IMR-90 (cell line): ENCODE results near the gene ERMP1.

Experiments
- BHLHE40 ChIP-seq: fragments of 150-350 bp; IDR thresholded peaks from 2 replicates; pipeline ENCODE4 v1.6.1; 2016; ENCODE audit warnings: mild to moderate bottlenecking, low read depth, low read length
- CEBPB ChIP-seq: IDR thresholded peaks from 2 replicates; pipeline ENCODE4 v1.6.1; 2012; ENCODE audit warnings: low read depth, low read length, improper control_type of control experiment
- CHD1 ChIP-seq: IDR thresholded peaks from 2 replicates; pipeline ENCODE4 v1.6.1; 2012; ENCODE audit warnings: low read depth, low read length, improper control_type of control experiment
- FOS ChIP-seq: fragments of 150-350 bp; IDR thresholded peaks from 2 replicates; pipeline ENCODE4 v1.6.1; 2016; ENCODE audit warnings: low read depth, low read length
- MAFK ChIP-seq: IDR thresholded peaks from 2 replicates; pipeline ENCODE4 v1.6.1; 2012; ENCODE audit warnings: low read depth, low read length, improper control_type of control experiment
- MAZ ChIP-seq: IDR thresholded peaks from 2 replicates; pipeline ENCODE4 v1.6.1; 2012; ENCODE audit warnings: low read depth, mild to moderate bottlenecking, low read length, improper control_type of control experiment, moderate library complexity, borderline replicate concordance
- MXI1 ChIP-seq: IDR thresholded peaks from 2 replicates; pipeline ENCODE4 v1.6.1; 2012; ENCODE audit warnings: low read depth, mild to moderate bottlenecking, low read length, moderate library complexity, borderline replicate concordance
- NFE2L2 ChIP-seq: fragments of 150-350 bp; IDR thresholded peaks from 2 replicates; pipeline ENCODE4 v1.6.1; 2016; ENCODE audit warnings: low read depth, mild to moderate bottlenecking, low read length
- POLR2A ChIP-seq: IDR thresholded peaks from 2 replicates; pipeline ENCODE4 v1.6.1; 2012; ENCODE audit warnings: mild to moderate bottlenecking, low read depth, low read length
- RAD21 ChIP-seq: IDR thresholded peaks from 2 replicates; pipeline ENCODE4 v1.6.1; 2012; ENCODE audit warnings: low read length, improper control_type of control experiment
- RFX5 ChIP-seq: IDR thresholded peaks from 2 replicates; pipeline ENCODE4 v1.8.0; 2012; ENCODE audit warnings: low read depth, mild to moderate bottlenecking, low read length, moderate library complexity
- SMC3 ChIP-seq: fragments of 150-350 bp; IDR thresholded peaks from 2 replicates; pipeline ENCODE4 v1.6.1; 2016; ENCODE audit warnings: low read depth, mild to moderate bottlenecking, antibody characterized with exemption, low read length, moderate library complexity
- TF ChIP-seq, protein P1 (sequence below): conservative IDR thresholded peaks from 2 replicates; pipeline ENCODE4 v1.5.1; 2012; ENCODE audit warnings: mild to moderate bottlenecking, low read depth, low read length, improper control_type of control experiment
- TF ChIP-seq, protein P2 (sequence below): fragments of 150-350 bp; IDR thresholded peaks from 2 replicates; pipeline ENCODE4 v1.6.1; 2017; ENCODE audit warnings: mild to moderate bottlenecking, antibody characterized with exemption, low read length, low read depth

DNA sequence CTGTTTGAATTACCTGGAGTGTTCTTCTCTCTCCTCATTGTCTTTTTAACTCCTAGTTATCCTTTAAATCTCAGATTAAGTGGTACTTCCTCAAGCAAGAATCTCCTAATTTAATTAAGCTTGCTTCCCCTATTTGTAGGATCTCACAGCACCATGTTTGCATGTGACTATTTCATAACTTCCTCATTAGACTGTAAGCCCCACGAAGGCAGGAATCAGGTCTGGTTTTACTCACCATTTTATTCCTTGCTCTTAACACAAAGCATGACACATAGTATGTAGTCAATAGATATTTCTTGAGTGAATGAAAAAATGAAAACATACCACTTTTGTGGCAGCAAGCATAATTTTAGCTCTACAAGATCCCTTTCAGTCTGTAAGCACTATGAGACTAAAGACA lies 1.3 kb upstream of the ERMP1 start:
- TF ChIP-seq, protein P1, sequence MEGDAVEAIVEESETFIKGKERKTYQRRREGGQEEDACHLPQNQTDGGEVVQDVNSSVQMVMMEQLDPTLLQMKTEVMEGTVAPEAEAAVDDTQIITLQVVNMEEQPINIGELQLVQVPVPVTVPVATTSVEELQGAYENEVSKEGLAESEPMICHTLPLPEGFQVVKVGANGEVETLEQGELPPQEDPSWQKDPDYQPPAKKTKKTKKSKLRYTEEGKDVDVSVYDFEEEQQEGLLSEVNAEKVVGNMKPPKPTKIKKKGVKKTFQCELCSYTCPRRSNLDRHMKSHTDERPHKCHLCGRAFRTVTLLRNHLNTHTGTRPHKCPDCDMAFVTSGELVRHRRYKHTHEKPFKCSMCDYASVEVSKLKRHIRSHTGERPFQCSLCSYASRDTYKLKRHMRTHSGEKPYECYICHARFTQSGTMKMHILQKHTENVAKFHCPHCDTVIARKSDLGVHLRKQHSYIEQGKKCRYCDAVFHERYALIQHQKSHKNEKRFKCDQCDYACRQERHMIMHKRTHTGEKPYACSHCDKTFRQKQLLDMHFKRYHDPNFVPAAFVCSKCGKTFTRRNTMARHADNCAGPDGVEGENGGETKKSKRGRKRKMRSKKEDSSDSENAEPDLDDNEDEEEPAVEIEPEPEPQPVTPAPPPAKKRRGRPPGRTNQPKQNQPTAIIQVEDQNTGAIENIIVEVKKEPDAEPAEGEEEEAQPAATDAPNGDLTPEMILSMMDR = no peak
- no peak for TF ChIP-seq POLR2A
- TF ChIP-seq MAZ = no peak
- no peak for TF ChIP-seq CEBPB
- TF ChIP-seq, protein P2, sequence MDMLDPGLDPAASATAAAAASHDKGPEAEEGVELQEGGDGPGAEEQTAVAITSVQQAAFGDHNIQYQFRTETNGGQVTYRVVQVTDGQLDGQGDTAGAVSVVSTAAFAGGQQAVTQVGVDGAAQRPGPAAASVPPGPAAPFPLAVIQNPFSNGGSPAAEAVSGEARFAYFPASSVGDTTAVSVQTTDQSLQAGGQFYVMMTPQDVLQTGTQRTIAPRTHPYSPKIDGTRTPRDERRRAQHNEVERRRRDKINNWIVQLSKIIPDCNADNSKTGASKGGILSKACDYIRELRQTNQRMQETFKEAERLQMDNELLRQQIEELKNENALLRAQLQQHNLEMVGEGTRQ = no peak
- no peak for TF ChIP-seq BHLHE40
- TF ChIP-seq NFE2L2 = no peak
- no peak for TF ChIP-seq RAD21
- TF ChIP-seq MAFK = no peak
- TF ChIP-seq SMC3 = no peak
- no peak for TF ChIP-seq CHD1
- no peak for TF ChIP-seq RFX5
- no peak for TF ChIP-seq MXI1
- TF ChIP-seq FOS = no peak
